Measurements from ENCODE around the gene OBSL1. TPM values are rescaled to one million over a fixed set of nuclear protein-coding genes. Genes with fewer than 3 reads are reported as not detected.
A peak's percentile ranks its signal among the peaks of the same experiment; 100 is the strongest.

Gene OBSL1
- total RNA-seq, 6 experiments from 2014 or later, result 60.0 to 85.2 (median 65.8) TPM

- Mint-ChIP-seq H3K27me3 (ENCODE audit: insufficient read depth) (no peaks in the 10 kb centered on the region; the same call in none of the 2 replicates), H3K36me3 (ENCODE audit: low read depth) (peaks cover 4% of the 10 kb centered on the region; the same call in 1 of the 2 replicates), H3K4me1 (ENCODE audit: low read depth) (peaks cover 7% of the 10 kb centered on the region; the same call in 1 of the 2 replicates), H3K4me3 (no peak overlapping the region), H3K27ac (no peak overlapping the region), H3K9me3 (no peaks in the 10 kb centered on the region)
- DNase-seq, result no peak
- TF ChIP-seq CTCF (IDR thresholded peaks at IDR 0.05), result peak; percentile 94
Measured at GRCh38 chr2:219560037-219560892, 11.1 kb downstream of the OBSL1 start.

GRCh38 chr2:219559156-219559915 is 12.0 kb downstream of the OBSL1 start:
- Mint-ChIP-seq H3K36me3 (ENCODE audit: low read depth) (peaks cover under 1% of the 10 kb centered on the region; the same call in 1 of the 2 replicates), H3K9me3 (no peaks in the 10 kb centered on the region), H3K4me1 (ENCODE audit: low read depth) (peaks cover 7% of the 10 kb centered on the region; the same call in 1 of the 2 replicates), H3K27me3 (ENCODE audit: insufficient read depth) (no peaks in the 10 kb centered on the region; the same call in none of the 2 replicates), H3K27ac (no peak overlapping the region), H3K4me3 (no peak overlapping the region)
- DNase-seq, result no peak
- no peak for TF ChIP-seq CTCF (IDR thresholded peaks at IDR 0.05)

GRCh38 chr2:219557791-219558785 is 13.3 kb downstream of the OBSL1 start:
- H3K27me3 Mint-ChIP-seq (ENCODE audit: insufficient read depth), result no peaks in the 10 kb centered on the region; the same call in none of the 2 replicates
- H3K4me3 Mint-ChIP-seq, result no peak overlapping the region
- H3K36me3 Mint-ChIP-seq (ENCODE audit: low read depth), result no peaks in the 10 kb centered on the region
- peaks cover 7% of the 10 kb centered on the region; the same call in 1 of the 2 replicates for H3K4me1 Mint-ChIP-seq (ENCODE audit: low read depth)
- DNase-seq, result no peak
- H3K27ac Mint-ChIP-seq, result no peak overlapping the region
- no peak for TF ChIP-seq CTCF (IDR thresholded peaks at IDR 0.05)
- no peaks in the 10 kb centered on the region for H3K9me3 Mint-ChIP-seq

GRCh38 chr2:219557320-219557719 is 14.0 kb downstream of the OBSL1 start:
- H3K36me3 Mint-ChIP-seq (ENCODE audit: low read depth), result no peaks in the 10 kb centered on the region
- H3K27ac Mint-ChIP-seq, result no peak overlapping the region
- H3K9me3 Mint-ChIP-seq, result no peaks in the 10 kb centered on the region
- no peak for TF ChIP-seq CTCF (IDR thresholded peaks at IDR 0.05)
- no peak overlapping the region for H3K4me3 Mint-ChIP-seq
- no peaks in the 10 kb centered on the region; the same call in none of the 2 replicates for H3K27me3 Mint-ChIP-seq (ENCODE audit: insufficient read depth)
- DNase-seq, result no peak
- peaks cover 7% of the 10 kb centered on the region; the same call in 1 of the 2 replicates for H3K4me1 Mint-ChIP-seq (ENCODE audit: low read depth)

GRCh38 chr2:219556413-219556812 is 14.9 kb downstream of the OBSL1 start:
- TF ChIP-seq CTCF (IDR thresholded peaks at IDR 0.05), result no peak
- no peak overlapping the region for H3K4me3 Mint-ChIP-seq
- no peak for DNase-seq
- H3K27me3 Mint-ChIP-seq (ENCODE audit: insufficient read depth), result no peaks in the 10 kb centered on the region; the same call in none of the 2 replicates
- no peak overlapping the region for H3K27ac Mint-ChIP-seq
- H3K36me3 Mint-ChIP-seq (ENCODE audit: low read depth), result no peaks in the 10 kb centered on the region
- no peaks in the 10 kb centered on the region for H3K9me3 Mint-ChIP-seq
- peaks cover 7% of the 10 kb centered on the region; the same call in 1 of the 2 replicates for H3K4me1 Mint-ChIP-seq (ENCODE audit: low read depth)
